Measurements from ENCODE around the gene MAP1LC3A.

MAP1LC3A gene

GRCh38 chr20:34547844-34548613, 10.5 kb upstream of the MAP1LC3A start:
- DNase-seq (ENCODE audit: low spot score in 2 of 2), result no peak
- in situ Hi-C loops (cut with MboI; ENCODE audit: low sequenced_read_pairs), result no loop called here
- no peaks in the 10 kb centered on the region for H3K4me1 ChIP-seq
- no peaks in the 10 kb centered on the region for H3K9me3 ChIP-seq
- no peaks in the 10 kb centered on the region for H3K36me3 ChIP-seq (replicated peaks)
- H3K4me3 ChIP-seq, result no peak overlapping the region
- H3K27me3 ChIP-seq (ENCODE audit: low read depth), result no peaks in the 10 kb centered on the region

- Histone ChIP-seq H3K9me3 (no peaks in the 10 kb centered on the region), H3K4me1 (no peaks in the 10 kb centered on the region), H3K36me3 (replicated peaks) (no peaks in the 10 kb centered on the region), H3K27me3 (ENCODE audit: low read depth) (no peaks in the 10 kb centered on the region), H3K4me3 (no peak overlapping the region)
- DNase-seq (ENCODE audit: low spot score in 2 of 2), result peak in 1 of 2 experiments; percentile 26
- in situ Hi-C loops (cut with MboI; ENCODE audit: low sequenced_read_pairs), result no loop called here
These were observed 9.1 kb upstream of the MAP1LC3A start for GRCh38 chr20:34549291-34549928.

GRCh38 chr20:34549929-34550305, 8.6 kb upstream of the MAP1LC3A start:
- Histone ChIP-seq H3K27me3 (ENCODE audit: low read depth) (no peaks in the 10 kb centered on the region), H3K9me3 (no peaks in the 10 kb centered on the region), H3K4me3 (no peak overlapping the region), H3K36me3 (replicated peaks) (no peaks in the 10 kb centered on the region), H3K4me1 (no peaks in the 10 kb centered on the region)
- DNase-seq (ENCODE audit: low spot score in 2 of 2), result no peak
- in situ Hi-C loops (cut with MboI; ENCODE audit: low sequenced_read_pairs), result no loop called here

GRCh38 chr20:34552569-34552968, 5.9 kb upstream of the MAP1LC3A start:
- no peak overlapping the region for H3K4me3 ChIP-seq
- in situ Hi-C loops (cut with MboI; ENCODE audit: low sequenced_read_pairs), result no loop called here
- no peaks in the 10 kb centered on the region for H3K4me1 ChIP-seq
- no peaks in the 10 kb centered on the region for H3K36me3 ChIP-seq (replicated peaks)
- no peak for DNase-seq (ENCODE audit: low spot score in 2 of 2)
- H3K27me3 ChIP-seq (ENCODE audit: low read depth), result no peaks in the 10 kb centered on the region
- H3K9me3 ChIP-seq, result no peaks in the 10 kb centered on the region

GRCh38 chr20:34553366-34553867, 5.1 kb upstream of the MAP1LC3A start:
- in situ Hi-C loops (cut with MboI; ENCODE audit: low sequenced_read_pairs), result no loop called here
- no peak overlapping the region for H3K4me3 ChIP-seq
- no peaks in the 10 kb centered on the region for H3K9me3 ChIP-seq
- H3K4me1 ChIP-seq, result no peaks in the 10 kb centered on the region
- H3K27me3 ChIP-seq (ENCODE audit: low read depth), result no peaks in the 10 kb centered on the region
- no peak for DNase-seq (ENCODE audit: low spot score in 2 of 2)
- no peaks in the 10 kb centered on the region for H3K36me3 ChIP-seq (replicated peaks)

- Histone ChIP-seq H3K36me3 (replicated peaks) (peaks cover 7% of the 10 kb centered on the region; the same call in 1 of the 2 replicates), H3K9me3 (no peaks in the 10 kb centered on the region), H3K27me3 (ENCODE audit: low read depth) (no peaks in the 10 kb centered on the region), H3K4me1 (no peaks in the 10 kb centered on the region), H3K4me3 (no peak overlapping the region)
- in situ Hi-C loops (cut with MboI; ENCODE audit: low sequenced_read_pairs), result no loop called here
- DNase-seq (ENCODE audit: low spot score in 2 of 2), result no peak
These were observed 590 bp upstream of the MAP1LC3A start for GRCh38 chr20:34557936-34558319.

- Histone ChIP-seq H3K9me3 (no peaks in the 10 kb centered on the region), H3K4me3 (no peak overlapping the region), H3K27me3 (ENCODE audit: low read depth) (no peaks in the 10 kb centered on the region), H3K4me1 (no peaks in the 10 kb centered on the region), H3K36me3 (replicated peaks) (peaks cover 7% of the 10 kb centered on the region; the same call in 1 of the 2 replicates)
- in situ Hi-C loops (cut with MboI; ENCODE audit: low sequenced_read_pairs), result no loop called here
- no peak for DNase-seq (ENCODE audit: low spot score in 2 of 2)
These were observed 1.0 kb downstream of the MAP1LC3A start for GRCh38 chr20:34559311-34560140.

- Histone ChIP-seq H3K36me3 (replicated peaks) (peaks cover 7% of the 10 kb centered on the region; the same call in 1 of the 2 replicates), H3K9me3 (no peaks in the 10 kb centered on the region), H3K27me3 (ENCODE audit: low read depth) (no peaks in the 10 kb centered on the region), H3K4me1 (no peaks in the 10 kb centered on the region), H3K4me3 (no peak overlapping the region)
- DNase-seq (ENCODE audit: low spot score in 2 of 2), result no peak
- in situ Hi-C loops (cut with MboI; ENCODE audit: low sequenced_read_pairs), result no loop called here
These were observed 1.6 kb downstream of the MAP1LC3A start for GRCh38 chr20:34560141-34560523.

- Histone ChIP-seq H3K9me3 (no peaks in the 10 kb centered on the region), H3K4me1 (no peaks in the 10 kb centered on the region), H3K4me3 (no peak overlapping the region), H3K27me3 (ENCODE audit: low read depth) (no peaks in the 10 kb centered on the region), H3K36me3 (replicated peaks) (peaks cover 7% of the 10 kb centered on the region; the same call in 1 of the 2 replicates)
- in situ Hi-C loops (cut with MboI; ENCODE audit: low sequenced_read_pairs), result no loop called here
- no peak for DNase-seq (ENCODE audit: low spot score in 2 of 2)
These were observed 2.1 kb downstream of the MAP1LC3A start for GRCh38 chr20:34560614-34561013.

GRCh38 chr20:34561661-34562060, 3.1 kb downstream of the MAP1LC3A start:
- no peak overlapping the region for H3K4me3 ChIP-seq
- in situ Hi-C loops (cut with MboI; ENCODE audit: low sequenced_read_pairs), result no loop called here
- peaks cover 7% of the 10 kb centered on the region; the same call in 1 of the 2 replicates for H3K36me3 ChIP-seq (replicated peaks)
- no peaks in the 10 kb centered on the region for H3K27me3 ChIP-seq (ENCODE audit: low read depth)
- DNase-seq (ENCODE audit: low spot score in 2 of 2), result no peak
- no peaks in the 10 kb centered on the region for H3K9me3 ChIP-seq
- no peaks in the 10 kb centered on the region for H3K4me1 ChIP-seq

GRCh38 chr20:34562641-34563040, 4.1 kb downstream of the MAP1LC3A start:
- Histone ChIP-seq H3K4me3 (no peak overlapping the region), H3K27me3 (ENCODE audit: low read depth) (no peaks in the 10 kb centered on the region), H3K9me3 (no peaks in the 10 kb centered on the region), H3K36me3 (replicated peaks) (peaks cover 7% of the 10 kb centered on the region; the same call in 1 of the 2 replicates), H3K4me1 (no peaks in the 10 kb centered on the region)
- peak in 1 of 2 experiments; percentile 28 for DNase-seq (ENCODE audit: low spot score in 2 of 2)
- in situ Hi-C loops (cut with MboI; ENCODE audit: low sequenced_read_pairs), result no loop called here

GRCh38 chr20:34564833-34565232, 6.3 kb downstream of the MAP1LC3A start:
- no peak for DNase-seq (ENCODE audit: low spot score in 2 of 2)

GRCh38 chr20:34566978-34567891, 8.7 kb downstream of the MAP1LC3A start:
- Histone ChIP-seq H3K4me1 (no peaks in the 10 kb centered on the region), H3K27me3 (ENCODE audit: low read depth) (no peaks in the 10 kb centered on the region), H3K9me3 (no peaks in the 10 kb centered on the region), H3K4me3 (no peak overlapping the region), H3K36me3 (replicated peaks) (no peaks in the 10 kb centered on the region)
- in situ Hi-C loops (cut with MboI; ENCODE audit: low sequenced_read_pairs), result no loop called here
- no peak for DNase-seq (ENCODE audit: low spot score in 2 of 2)

More at GRCh38 chr20:34564833-34565232, 6.3 kb downstream of the MAP1LC3A start:
- in situ Hi-C loops (cut with MboI; ENCODE audit: low sequenced_read_pairs), result no loop called here
- Histone ChIP-seq H3K27me3 (ENCODE audit: low read depth) (no peaks in the 10 kb centered on the region), H3K36me3 (replicated peaks) (peaks cover 7% of the 10 kb centered on the region; the same call in 1 of the 2 replicates), H3K4me1 (no peaks in the 10 kb centered on the region), H3K9me3 (no peaks in the 10 kb centered on the region), H3K4me3 (no peak overlapping the region)

Data from HAP-1 (cell line).